Karpas-422 (cell line): ENCODE measurements around the gene PEX10. TPM values are rescaled to one million over a fixed set of nuclear protein-coding genes. Genes with fewer than 3 reads are reported as not detected.
A peak's percentile ranks its signal among the peaks of the same experiment; 100 is the strongest.
"Not testable (repeated sequence)": the region's sequence is repeated elsewhere in the genome, so short reads cannot be mapped to it uniquely, and the experiment has no call there.

Source experiments
- DNase-seq: peaks from one replicate; pipeline ENCODE4 v3.0.0-alpha.2; 2015
- H2AFZ ChIP-seq: fragments of 200-600 bp; sonication (generic); 2 replicates; pipeline ENCODE4 v1.6.1; 2014; ENCODE audit warnings: antibody characterized with exemption, low read length, mixed read lengths
- H3K27ac ChIP-seq: fragments of 200-600 bp; sonication (generic); 2 replicates; pipeline ENCODE4 v1.5.1; 2014; ENCODE audit warnings: mild to moderate bottlenecking, low read length, moderate library complexity
- H3K27me3 ChIP-seq: fragments of 200-600 bp; sonication (generic); 2 replicates; pipeline ENCODE4 v1.6.1; 2014; ENCODE audit warnings: low read length, mixed read lengths
- H3K36me3 ChIP-seq: fragments of 200-600 bp; sonication (generic); 2 replicates; pipeline ENCODE4 v1.6.1; 2014; ENCODE audit warnings: low read length, mixed read lengths; ENCODE audit not compliant: insufficient read depth
- H3K4me1 ChIP-seq: fragments of 200-600 bp; sonication (generic); 2 replicates; pipeline ENCODE4 v1.6.1; 2014; ENCODE audit warnings: mild to moderate bottlenecking, low read length, mixed read lengths
- H3K4me2 ChIP-seq: fragments of 200-600 bp; sonication (generic); 2 replicates; pipeline ENCODE4 v1.6.1; 2014; ENCODE audit warnings: low read length, low read depth, mild to moderate bottlenecking; ENCODE audit not compliant: poor library complexity, severe bottlenecking
- H3K4me3 ChIP-seq: fragments of 200-600 bp; sonication (generic); 2 replicates; pipeline ENCODE4 v1.5.1; 2014; ENCODE audit warnings: mild to moderate bottlenecking, antibody characterized with exemption, low read length, mixed read lengths
- H3K79me2 ChIP-seq: fragments of 200-600 bp; sonication (generic); 2 replicates; pipeline ENCODE4 v1.6.1; 2014; ENCODE audit warnings: mild to moderate bottlenecking, low read length, mixed read lengths
- H3K9ac ChIP-seq: fragments of 200-600 bp; sonication (generic); 2 replicates; pipeline ENCODE4 v1.6.0; 2014; ENCODE audit warnings: low read length
- H3K9me2 ChIP-seq: fragments of 200-600 bp; sonication (generic), shearing (Covaris generic); replicated peaks from 2 replicates; pipeline ENCODE4 v1.6.0; 2014; ENCODE audit warnings: mild to moderate bottlenecking, low read length, moderate library complexity; ENCODE audit not compliant: insufficient read depth
- H3K9me3 ChIP-seq: fragments of 300-700, 200-600 bp; sonication (generic); 2 replicates; pipeline ENCODE4 v1.6.1; 2014; ENCODE audit warnings: low read length, mixed read lengths
- H4K20me1 ChIP-seq: fragments of 200-600 bp; sonication (generic); 2 replicates; pipeline ENCODE4 v1.6.1; 2014; ENCODE audit warnings: mild to moderate bottlenecking, antibody characterized with exemption, low read length, low read depth; ENCODE audit not compliant: insufficient read depth
- total RNA-seq: library from RNA; depleted of rRNA; stranded (reverse); fragments of >200 nt; shearing (Covaris generic); gene quantifications from 2 replicates; pipeline ENCODE4 v1.2.3, GENCODE V29; 2014; ENCODE audit warnings: low replicate concordance; rRNA removed

The PEX10 gene
- total RNA-seq = 21.4 and 32.4 TPM in 2 replicates

- peaks cover 10% of the 10 kb centered on the region for H3K79me2 ChIP-seq
- peak within 1 kb of the TSS; percentile 98 for H3K4me3 ChIP-seq
- peak within 1 kb of the TSS; percentile 100 for H3K9ac ChIP-seq
- no peaks in the 10 kb centered on the region for H3K27me3 ChIP-seq
- peak within 1 kb of the TSS; percentile 99 for H3K4me2 ChIP-seq
- no peaks in the 10 kb centered on the region for H3K9me3 ChIP-seq
- H3K9me2 ChIP-seq = no peaks in the 10 kb centered on the region
- H3K27ac ChIP-seq = peak within 1 kb of the TSS; percentile 90
- no peaks in the 10 kb centered on the region for H3K36me3 ChIP-seq
- DNase-seq = peak; percentile 99
- peaks cover 3% of the 10 kb centered on the region; the same call in 1 of the 2 replicates for H4K20me1 ChIP-seq
- H3K4me1 ChIP-seq = peaks cover 39% of the 10 kb centered on the region
- peak within 1 kb of the TSS; percentile 60; the same call in 1 of the 2 replicates for H2AFZ ChIP-seq
These were observed at the start of gene PEX10 for GRCh38 chr1:2412395-2412772. TSS of gene PEX10 (minus strand) at chr1:2412564. CDS start at chr1:2412502, 62 bp downstream.

GRCh38 chr1:2460996-2461751 is 48.8 kb upstream of the PEX10 start:
- no peak overlapping the region for H3K9ac ChIP-seq
- H3K36me3 ChIP-seq = no peaks in the 10 kb centered on the region
- no peak overlapping the region for H3K4me2 ChIP-seq
- H4K20me1 ChIP-seq = peaks cover 15% of the 10 kb centered on the region; the same call in 1 of the 2 replicates
- no peaks in the 10 kb centered on the region for H3K9me2 ChIP-seq
- no peak for DNase-seq
- no peak overlapping the region for H2AFZ ChIP-seq
- no peaks in the 10 kb centered on the region for H3K27me3 ChIP-seq
- no peaks in the 10 kb centered on the region for H3K79me2 ChIP-seq
- no peaks in the 10 kb centered on the region for H3K9me3 ChIP-seq
- no peaks in the 10 kb centered on the region for H3K4me1 ChIP-seq
- H3K4me3 ChIP-seq = no peak overlapping the region
- H3K27ac ChIP-seq = no peak overlapping the region

GRCh38 chr1:2460203-2460602 is 47.8 kb upstream of the PEX10 start:
- H3K9me3 ChIP-seq = no peaks in the 10 kb centered on the region
- H3K27ac ChIP-seq = no peak overlapping the region
- H2AFZ ChIP-seq = no peak overlapping the region
- no peak overlapping the region for H3K4me3 ChIP-seq
- H3K4me2 ChIP-seq = no peak overlapping the region
- no peaks in the 10 kb centered on the region for H3K79me2 ChIP-seq
- no peaks in the 10 kb centered on the region for H3K27me3 ChIP-seq
- peaks cover 15% of the 10 kb centered on the region; the same call in 1 of the 2 replicates for H4K20me1 ChIP-seq
- 0 out of 2 replicates have a peak, but pooled peaks cover 2% of the 10 kb centered on the region for H3K4me1 ChIP-seq
- H3K36me3 ChIP-seq = no peaks in the 10 kb centered on the region
- H3K9me2 ChIP-seq = no peaks in the 10 kb centered on the region
- no peak overlapping the region for H3K9ac ChIP-seq
- DNase-seq = no peak

- H3K79me2 ChIP-seq = no peaks in the 10 kb centered on the region
- no peak overlapping the region for H2AFZ ChIP-seq
- H3K36me3 ChIP-seq = no peaks in the 10 kb centered on the region
- H3K9me2 ChIP-seq = no peaks in the 10 kb centered on the region
- peaks cover 15% of the 10 kb centered on the region; the same call in 1 of the 2 replicates for H4K20me1 ChIP-seq
- 0 out of 2 replicates have a peak, but pooled peaks cover 2% of the 10 kb centered on the region for H3K4me1 ChIP-seq
- H3K4me2 ChIP-seq = no peak overlapping the region
- H3K4me3 ChIP-seq = no peak overlapping the region
- no peak for DNase-seq
- no peaks in the 10 kb centered on the region for H3K9me3 ChIP-seq
- H3K27me3 ChIP-seq = no peaks in the 10 kb centered on the region
- no peak overlapping the region for H3K9ac ChIP-seq
- H3K27ac ChIP-seq = no peak overlapping the region
These were observed 47.4 kb upstream of the PEX10 start for GRCh38 chr1:2459757-2460156.

DNA sequence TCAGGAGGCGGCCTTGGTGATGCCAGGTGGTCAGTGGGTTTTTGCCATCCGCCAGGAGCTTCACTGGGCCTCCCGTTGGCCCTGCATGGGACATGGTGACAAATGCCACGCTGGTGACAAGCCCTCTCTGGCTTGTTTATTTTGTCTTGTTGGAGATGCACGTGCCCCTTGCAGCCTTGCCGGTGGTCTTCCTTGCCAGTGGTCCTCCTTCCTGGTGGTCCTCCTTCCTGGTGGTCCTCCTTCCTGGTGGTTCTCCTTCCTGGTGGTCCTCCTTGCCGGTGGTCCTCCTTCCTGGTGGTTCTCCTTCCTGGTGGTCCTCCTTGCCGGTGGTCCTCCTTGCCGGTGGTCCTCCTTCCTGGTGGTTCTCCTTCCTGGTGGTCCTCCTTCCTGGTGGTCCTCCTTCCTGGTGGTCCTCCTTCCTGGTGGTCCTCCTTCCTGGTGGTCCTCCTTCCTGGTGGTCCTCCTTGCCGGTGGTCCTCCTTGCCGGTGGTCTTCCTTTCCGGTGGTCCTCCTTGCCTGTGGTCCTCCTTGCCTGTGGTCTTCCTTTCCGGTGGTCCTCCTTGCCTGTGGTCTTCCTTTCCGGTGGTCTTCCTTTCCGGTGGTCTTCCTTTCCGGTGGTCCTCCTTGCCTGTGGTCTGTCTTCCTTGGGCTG is 46.9 kb upstream of the PEX10 start:
- H3K9me2 ChIP-seq, H2AFZ ChIP-seq, H3K4me2 ChIP-seq, H3K4me3 ChIP-seq, H3K79me2 ChIP-seq, H3K9ac ChIP-seq, H3K27ac ChIP-seq, H3K9me3 ChIP-seq, H3K36me3 ChIP-seq, DNase-seq, H3K27me3 ChIP-seq, H3K4me1 ChIP-seq: not testable (repeated sequence)
- peaks cover 15% of the 10 kb centered on the region; the same call in 1 of the 2 replicates for H4K20me1 ChIP-seq

DNA sequence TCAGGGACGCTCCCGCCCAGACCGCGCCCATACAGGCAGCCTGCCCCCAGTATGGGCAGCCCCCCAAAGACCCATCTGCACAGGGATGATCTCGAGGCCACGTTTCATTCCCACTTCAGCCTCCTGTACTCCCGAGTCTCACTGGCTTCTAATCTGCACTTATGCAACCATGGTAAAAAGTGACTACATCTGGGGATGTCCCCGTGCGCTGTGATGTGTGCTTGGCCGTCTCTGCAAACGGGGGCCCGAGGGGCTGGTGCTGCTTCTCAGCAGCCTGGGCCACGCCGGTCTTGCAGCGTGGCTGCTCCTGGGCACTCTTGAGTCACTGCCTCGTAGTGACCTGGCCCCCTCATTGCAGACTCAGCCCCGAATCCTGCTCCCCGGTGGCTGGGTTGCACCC is 46.3 kb upstream of the PEX10 start:
- H3K4me2 ChIP-seq = no peak overlapping the region
- no peak overlapping the region for H3K4me3 ChIP-seq
- no peaks in the 10 kb centered on the region for H3K79me2 ChIP-seq
- no peaks in the 10 kb centered on the region for H3K9me2 ChIP-seq
- H2AFZ ChIP-seq = no peak overlapping the region
- H3K9ac ChIP-seq = no peak overlapping the region
- no peak overlapping the region for H3K27ac ChIP-seq
- H3K27me3 ChIP-seq = no peaks in the 10 kb centered on the region
- no peaks in the 10 kb centered on the region for H3K36me3 ChIP-seq
- H4K20me1 ChIP-seq = peaks cover 15% of the 10 kb centered on the region; the same call in 1 of the 2 replicates
- H3K4me1 ChIP-seq = 0 out of 2 replicates have a peak, but pooled peaks cover 2% of the 10 kb centered on the region
- no peak for DNase-seq
- H3K9me3 ChIP-seq = no peaks in the 10 kb centered on the region

- no peaks in the 10 kb centered on the region for H3K9me2 ChIP-seq
- no peak overlapping the region for H2AFZ ChIP-seq
- H3K9ac ChIP-seq = no peak overlapping the region
- no peak overlapping the region for H3K4me2 ChIP-seq
- no peak for DNase-seq
- H3K9me3 ChIP-seq = no peaks in the 10 kb centered on the region
- peaks cover 5% of the 10 kb centered on the region for H3K4me1 ChIP-seq
- H3K27ac ChIP-seq = no peak overlapping the region
- H3K27me3 ChIP-seq = no peaks in the 10 kb centered on the region
- H3K4me3 ChIP-seq = no peak overlapping the region
- H3K36me3 ChIP-seq = no peaks in the 10 kb centered on the region
- peaks cover 13% of the 10 kb centered on the region; the same call in 1 of the 2 replicates for H4K20me1 ChIP-seq
- no peaks in the 10 kb centered on the region for H3K79me2 ChIP-seq
These were observed 45.1 kb upstream of the PEX10 start for GRCh38 chr1:2457444-2457843.

GRCh38 chr1:2455757-2456156 is 43.4 kb upstream of the PEX10 start:
- Histone ChIP-seq H3K4me1 (peaks cover 16% of the 10 kb centered on the region), H3K9me2 (no peaks in the 10 kb centered on the region), H3K4me2 (no peak overlapping the region), H4K20me1 (peaks cover 12% of the 10 kb centered on the region; the same call in 1 of the 2 replicates), H3K9me3 (no peaks in the 10 kb centered on the region), H3K27ac (no peak overlapping the region), H2AFZ (no peak overlapping the region), H3K9ac (no peak overlapping the region), H3K27me3 (no peaks in the 10 kb centered on the region), H3K4me3 (no peak overlapping the region), H3K36me3 (no peaks in the 10 kb centered on the region), H3K79me2 (no peaks in the 10 kb centered on the region)
- no peak for DNase-seq
